Endothelial cell of umbilical vein (primary cell): ENCODE measurements around the gene MAGEE2.

Experiments
- EZH2 ChIP-seq: IDR thresholded peaks from 2 replicates; pipeline ENCODE4 v1.6.1; 2012; ENCODE audit warnings: borderline replicate concordance, low read depth, mild to moderate bottlenecking, moderate library complexity, low read length, inconsistent platforms; ENCODE audit not compliant: severe bottlenecking
- GATA2 ChIP-seq: IDR thresholded peaks from 2 replicates; pipeline ENCODE4 v1.7.0; 2011; ENCODE audit warnings: low read depth, mild to moderate bottlenecking, moderate library complexity, mixed read lengths, low read length; ENCODE audit not compliant: insufficient read length, insufficient read depth
- JUN ChIP-seq: IDR thresholded peaks from 2 replicates; pipeline ENCODE4 v1.6.1; 2011; ENCODE audit warnings: borderline replicate concordance, low read depth; ENCODE audit not compliant: insufficient read length, insufficient read depth
- POLR2A ChIP-seq: IDR thresholded peaks from 2 replicates; pipeline ENCODE4 v1.6.1; 2012; ENCODE audit warnings: low read depth, mild to moderate bottlenecking, control low read depth, low read length
- POLR2AphosphoS5 ChIP-seq: IDR thresholded peaks from 2 replicates; pipeline ENCODE4 v1.6.1; 2012; ENCODE audit warnings: low read depth, mild to moderate bottlenecking, control low read depth, low read length, moderate library complexity; ENCODE audit not compliant: insufficient read depth
- TF ChIP-seq, protein P1 (sequence below), 2 donors: IDR thresholded peaks; 1 replicate in 1 of 2; 2 replicates in 1 of 2; pipeline ENCODE4 v1.5.1; 2011; ENCODE audit warnings: low read length in 2 of 2, mild to moderate bottlenecking in 2 of 2, moderate library complexity in 2 of 2, control low read depth in 1 of 2, inconsistent platforms in 1 of 2, low read depth in 1 of 2; ENCODE audit not compliant: insufficient read depth in 1 of 2; ENCODE audit errors: extremely low read depth in 1 of 2
- TF ChIP-seq, protein P2 (sequence below): IDR thresholded peaks from 2 replicates; pipeline ENCODE4 v1.6.1; 2011; ENCODE audit not compliant: insufficient read depth, insufficient read length

GRCh38 chrX:75781611-75782010 lies 3.4 kb downstream of the MAGEE2 start:
- TF ChIP-seq JUN (no peak), POLR2A (no peak), POLR2AphosphoS5 (no peak), EZH2 (no peak), GATA2 (no peak)
- TF ChIP-seq, protein P1, sequence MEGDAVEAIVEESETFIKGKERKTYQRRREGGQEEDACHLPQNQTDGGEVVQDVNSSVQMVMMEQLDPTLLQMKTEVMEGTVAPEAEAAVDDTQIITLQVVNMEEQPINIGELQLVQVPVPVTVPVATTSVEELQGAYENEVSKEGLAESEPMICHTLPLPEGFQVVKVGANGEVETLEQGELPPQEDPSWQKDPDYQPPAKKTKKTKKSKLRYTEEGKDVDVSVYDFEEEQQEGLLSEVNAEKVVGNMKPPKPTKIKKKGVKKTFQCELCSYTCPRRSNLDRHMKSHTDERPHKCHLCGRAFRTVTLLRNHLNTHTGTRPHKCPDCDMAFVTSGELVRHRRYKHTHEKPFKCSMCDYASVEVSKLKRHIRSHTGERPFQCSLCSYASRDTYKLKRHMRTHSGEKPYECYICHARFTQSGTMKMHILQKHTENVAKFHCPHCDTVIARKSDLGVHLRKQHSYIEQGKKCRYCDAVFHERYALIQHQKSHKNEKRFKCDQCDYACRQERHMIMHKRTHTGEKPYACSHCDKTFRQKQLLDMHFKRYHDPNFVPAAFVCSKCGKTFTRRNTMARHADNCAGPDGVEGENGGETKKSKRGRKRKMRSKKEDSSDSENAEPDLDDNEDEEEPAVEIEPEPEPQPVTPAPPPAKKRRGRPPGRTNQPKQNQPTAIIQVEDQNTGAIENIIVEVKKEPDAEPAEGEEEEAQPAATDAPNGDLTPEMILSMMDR (IDR thresholded peaks at IDR 0.05; ENCODE audit: extremely low read depth in 1 of 2, insufficient read depth in 1 of 2, low read depth in 1 of 2, low read length in 2 of 2), result no peak
- TF ChIP-seq, protein P2, sequence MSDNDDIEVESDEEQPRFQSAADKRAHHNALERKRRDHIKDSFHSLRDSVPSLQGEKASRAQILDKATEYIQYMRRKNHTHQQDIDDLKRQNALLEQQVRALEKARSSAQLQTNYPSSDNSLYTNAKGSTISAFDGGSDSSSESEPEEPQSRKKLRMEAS, result no peak
